IPS DF 4.7 (cell line): ENCODE data around the gene TXNDC2.
"Not testable (repeated sequence)": the region's sequence is repeated elsewhere in the genome, so short reads cannot be mapped to it uniquely, and the experiment has no call there.

ENCODE experiments used
- DNase-seq: peaks from one replicate; pipeline ENCODE4 v3.0.0-alpha.2; 2013; ENCODE audit warnings: low spot score; ENCODE audit errors: extremely low read depth

The TXNDC2 gene

GRCh38 chr18:9884090-9884489, 1.7 kb upstream of the TXNDC2 start:
- DNase-seq, result no peak

GRCh38 chr18:9884532-9885140, 1.1 kb upstream of the TXNDC2 start:
- no peak for DNase-seq

GRCh38 chr18:9886005-9886348, 204 bp downstream of the TXNDC2 start:
- DNase-seq, result no peak

GRCh38 chr18:9887992-9888391, 2.2 kb downstream of the TXNDC2 start:
- DNase-seq, result no peak

GRCh38 chr18:9890196-9890595, 4.4 kb downstream of the TXNDC2 start:
- DNase-seq, result no peak

GRCh38 chr18:9890957-9891356, 5.2 kb downstream of the TXNDC2 start:
- no peak for DNase-seq

GRCh38 chr18:9891515-9891914, 5.7 kb downstream of the TXNDC2 start:
- DNase-seq, result not testable (repeated sequence)

- no peak for DNase-seq
These were observed 8.8 kb downstream of the TXNDC2 start for GRCh38 chr18:9894454-9895068.

- DNase-seq, result no peak
These were observed 11.4 kb downstream of the TXNDC2 start for GRCh38 chr18:9897129-9897528.

GRCh38 chr18:9897787-9898291, 12.1 kb downstream of the TXNDC2 start:
- DNase-seq, result not testable (repeated sequence)

- no peak for DNase-seq
These were observed 13.2 kb downstream of the TXNDC2 start for GRCh38 chr18:9898792-9899549.

- not testable (repeated sequence) for DNase-seq
These were observed 13.8 kb downstream of the TXNDC2 start for GRCh38 chr18:9899550-9899930.

GRCh38 chr18:9900699-9901098, 14.9 kb downstream of the TXNDC2 start:
- no peak for DNase-seq

GRCh38 chr18:9901377-9901776, 15.6 kb downstream of the TXNDC2 start:
- no peak for DNase-seq

GRCh38 chr18:9902264-9902663, 16.5 kb downstream of the TXNDC2 start:
- not testable (repeated sequence) for DNase-seq

- DNase-seq, result no peak
These were observed 17.1 kb downstream of the TXNDC2 start for GRCh38 chr18:9902832-9903231.

- no peak for DNase-seq
These were observed 19.7 kb downstream of the TXNDC2 start for GRCh38 chr18:9905401-9905922.

GRCh38 chr18:9906481-9906880, 20.7 kb downstream of the TXNDC2 start:
- no peak for DNase-seq

GRCh38 chr18:9907867-9908266, 22.1 kb downstream of the TXNDC2 start:
- no peak for DNase-seq

GRCh38 chr18:9910071-9910470, 24.3 kb downstream of the TXNDC2 start:
- DNase-seq, result no peak

GRCh38 chr18:9910661-9911060, 24.9 kb downstream of the TXNDC2 start:
- no peak for DNase-seq

GRCh38 chr18:9911226-9911625, 25.5 kb downstream of the TXNDC2 start:
- no peak for DNase-seq
